HepG2 (cell line): ENCODE results near the gene FCER1A. TPM values are rescaled to one million over a fixed set of nuclear protein-coding genes. Genes with fewer than 3 reads are reported as not detected.

Experiments used
- ATAC-seq: fragments of 200-7000 bp; cut with Tn5 transposase; 3 replicates; pipeline ENCODE4 v1.9.1; 2020; ENCODE audit warnings: mild to moderate bottlenecking, moderate library complexity
- BruUV-seq: library from RNA; stranded (reverse); fragments of 400-500 nt; replicated peaks from 2 replicates; lab custom pipeline; 2021; lab: Mats Ljungman, UMichigan
- CTCF ChIA-PET: fragments of 300-600 bp; formaldehyde crosslinking; extraction: SDS; loops from one replicate; lab custom pipeline; 2021; ENCODE audit warnings: low total read pairs, inconsistent platforms, low intra/inter-chr PET ratio; lab: Yijun Ruan, JAX
- POLR2A ChIA-PET: fragments of 350-600 bp; sonication (Branson Sonifier 250); formaldehyde crosslinking; loops from one replicate; lab custom pipeline; 2020; ENCODE audit warnings: antibody characterized with exemption, inconsistent platforms; lab: Yijun Ruan, JAX
- DNase-seq: peaks from one replicate; pipeline ENCODE4 v3.0.0-alpha.2; 2015; ENCODE audit warnings: low spot score
- FAIRE-seq: peaks from 3 replicates; lab custom pipeline; 2011; peaks lifted over from hg19 to GRCh38; lab: Jason Lieb, UNC
- H2AFZ ChIP-seq: one replicate; pipeline ENCODE4 v1.6.1; 2011; ENCODE audit warnings: low read length, inconsistent platforms
- H3K27ac ChIP-seq: fragments of 300-600 bp; 3 replicates; pipeline ENCODE4 v1.8.0; 2011; ENCODE audit warnings: mixed run types, mild to moderate bottlenecking, mixed read lengths, low read length, inconsistent platforms; ENCODE audit not compliant: insufficient read depth; ENCODE audit errors: extremely low read length
- H3K27me3 ChIP-seq, 2 experiments: fragments of 200-600 bp in 1 of 2; 2 replicates in 1 of 2; 3 replicates in 1 of 2; pipeline versions ENCODE4 v1.6.0 to v1.8.0; 2011; ENCODE audit warnings: low read length in 2 of 2, mild to moderate bottlenecking in 2 of 2, moderate library complexity in 2 of 2, inconsistent platforms in 1 of 2; ENCODE audit not compliant: insufficient read depth in 2 of 2, control insufficient read depth in 1 of 2
- H3K36me3 ChIP-seq, 2 experiments: fragments of 200-600 bp in 1 of 2; replicated peaks in 1 of 2; 2 replicates in 1 of 2; 3 replicates in 1 of 2; pipeline versions ENCODE4 v1.5.1 to v1.8.0; 2011; ENCODE audit warnings: low read length in 2 of 2, inconsistent platforms in 1 of 2; ENCODE audit not compliant: insufficient read depth in 2 of 2, control insufficient read depth in 1 of 2
- H3K4me1 ChIP-seq: 2 replicates; pipeline ENCODE4 v1.5.1; 2012; ENCODE audit warnings: low read length, inconsistent platforms; ENCODE audit not compliant: insufficient read depth
- H3K4me2 ChIP-seq: 2 replicates; pipeline ENCODE4 v1.6.0; 2011; ENCODE audit warnings: low read depth, low read length, inconsistent platforms
- H3K4me3 ChIP-seq, 3 experiments: fragments of 200-600 bp in 1 of 3; sonication (generic), shearing (Covaris generic) in 1 of 3; replicated peaks in 1 of 3; 2 replicates each; pipeline ENCODE4 v1.5.1; 2011 to 2016; ENCODE audit warnings: low read length in 3 of 3, inconsistent platforms in 2 of 3, low read depth in 2 of 3, mild to moderate bottlenecking in 2 of 3, control low read depth in 1 of 3, mixed read lengths in 1 of 3; ENCODE audit not compliant: insufficient read depth in 1 of 3
- H3K79me2 ChIP-seq: one replicate; pipeline ENCODE4 v1.6.1; 2011; ENCODE audit warnings: low read length, inconsistent platforms; ENCODE audit not compliant: insufficient read depth
- H3K9ac ChIP-seq: 2 replicates; pipeline ENCODE4 v1.6.0; 2011; ENCODE audit warnings: mild to moderate bottlenecking, low read depth, low read length, inconsistent platforms; ENCODE audit not compliant: insufficient read depth
- H3K9me3 ChIP-seq: 2 replicates; pipeline ENCODE4 v1.5.1; 2012; ENCODE audit warnings: mild to moderate bottlenecking, low read length
- H4K20me1 ChIP-seq: 2 replicates; pipeline ENCODE4 v1.6.0; 2011; ENCODE audit warnings: inconsistent platforms, mild to moderate bottlenecking, low read length, moderate library complexity; ENCODE audit not compliant: insufficient read depth
- FOXJ3 ChIP-seq: sonication (generic); formaldehyde crosslinking; IDR thresholded peaks from 2 replicates; pipeline ENCODE4 v1.4.0; 2020; ENCODE audit warnings: missing genetic modification reagents, mild to moderate bottlenecking, borderline replicate concordance
- HDAC6 ChIP-seq: fragments of 200-600 bp; sonication (generic); IDR thresholded peaks from 2 replicates; pipeline ENCODE4 v1.7.0; 2017; ENCODE audit warnings: mild to moderate bottlenecking, antibody characterized with exemption, low read length, low read depth
- KIAA2018 ChIP-seq: sonication (generic); formaldehyde crosslinking; IDR thresholded peaks from 2 replicates; pipeline ENCODE4 v1.5.0; 2020; ENCODE audit warnings: mild to moderate bottlenecking, missing genetic modification reagents, borderline replicate concordance
- PCBP1 ChIP-seq: fragments of 200-400 bp; formaldehyde crosslinking; IDR thresholded peaks from 2 replicates; pipeline ENCODE4 v1.6.1; 2017; ENCODE audit warnings: mild to moderate bottlenecking, low read depth, low read length, borderline replicate concordance
- POLR2A ChIP-seq, 2 experiments: IDR thresholded peaks; 2 replicates each; pipeline ENCODE4 v1.6.1; 2011; ENCODE audit warnings: low read depth in 2 of 2, low read length in 2 of 2, mild to moderate bottlenecking in 1 of 2, moderate library complexity in 1 of 2; ENCODE audit not compliant: insufficient read depth in 1 of 2
- SETDB1 ChIP-seq: sonication (generic); formaldehyde crosslinking; IDR thresholded peaks from 2 replicates; pipeline ENCODE4 v1.5.1; 2020; ENCODE audit warnings: missing genetic modification reagents, mild to moderate bottlenecking, borderline replicate concordance
- ZFAT ChIP-seq: sonication (generic); formaldehyde crosslinking; conservative IDR thresholded peaks from 2 replicates; pipeline ENCODE4 v1.8.1; 2023; ENCODE audit warnings: missing genetic modification reagents, inconsistent platforms
- ZNF276 ChIP-seq: sonication (generic); formaldehyde crosslinking; IDR thresholded peaks from 2 replicates; pipeline ENCODE4 v1.4.0; 2020; ENCODE audit warnings: mild to moderate bottlenecking, low read depth, missing genetic modification reagents
- ZNF484 ChIP-seq: sonication (generic); formaldehyde crosslinking; IDR thresholded peaks from 2 replicates; pipeline ENCODE4 v1.5.1; 2020; ENCODE audit warnings: mild to moderate bottlenecking, low read depth, missing genetic modification reagents, borderline replicate concordance
- ZNF546 ChIP-seq: sonication (generic); formaldehyde crosslinking; conservative IDR thresholded peaks from 2 replicates; pipeline ENCODE4 v1.8.1; 2023; ENCODE audit warnings: mild to moderate bottlenecking, missing genetic modification reagents
- ZNF639 ChIP-seq: conservative IDR thresholded peaks from 2 replicates; pipeline ENCODE4 v1.6.1; 2018; ENCODE audit warnings: missing genetic modification reagents
- ZSCAN22 ChIP-seq: sonication (generic); formaldehyde crosslinking; IDR thresholded peaks from 2 replicates; pipeline ENCODE4 v1.4.0; 2020; ENCODE audit warnings: mild to moderate bottlenecking, missing genetic modification reagents
- WGBS: methylation state at CpG from one replicate; pipeline ENCODE4 v1.1.6; 2017; ENCODE audit warnings: low lambda C conversion rate; 5-methylcytosine and 5-hydroxymethylcytosine counted together
- in situ Hi-C: cut with HindIII; loops from 2 replicates; pipeline ENCODE4 v1.10.0; 2017; ENCODE audit warnings: low pct_unique_long_range_greater_than_20kb; ENCODE audit not compliant: extremely low pct_ligation_motif_present
- intact Hi-C: fragments of 100-400 bp; cut with micrococcal nuclease; formaldehyde crosslinking; loops from one replicate; pipeline ENCODE4 v1.10.0; 2022; ENCODE audit not compliant: unreplicated experiment
- polyA plus RNA-seq, 8 experiments: library from polyadenylated mRNA; depleted of rRNA in 3 of 8; stranded (reverse) in 7 of 8; unstranded in 1 of 8; fragments of >200 nt; fragmentation: Illumina TruSeq in 4 of 8; extraction: Trizol in 4 of 8; gene quantifications; 2 replicates each; pipeline versions ENCODE4 v1.2.1 to v1.2.3, GENCODE V29; 2011 to 2016; ENCODE audit warnings: low read depth in 4 of 8, missing spikeins in 1 of 8, mixed read lengths in 1 of 8; ENCODE audit not compliant: insufficient read depth in 1 of 8
- total RNA-seq, 5 experiments: library from RNA; depleted of rRNA; stranded (reverse); fragments of >200 nt; fragmentation: Illumina TruSeq; extraction: Trizol; gene quantifications; 2 replicates each; pipeline ENCODE4 v1.2.3, GENCODE V29; 2016; ENCODE audit warnings: low read depth in 1 of 5

Gene FCER1A
- total and polyA plus RNA-seq, 2 of the 13 experiments (the other 11 are each of a cell fraction or from before 2014, with no cell fraction given), result not detected

GRCh38 chr1:159334797-159335196 lies 32.7 kb downstream of the FCER1A start:
- Histone ChIP-seq H2AFZ (no peak overlapping the region), H3K4me1 (no peaks in the 10 kb centered on the region), H3K9me3 (peaks cover 42% of the 10 kb centered on the region), H4K20me1 (no peaks in the 10 kb centered on the region), H3K27ac (no peak overlapping the region), H3K79me2 (no peaks in the 10 kb centered on the region), H3K4me2 (no peak overlapping the region), H3K27me3 (no peaks in the 10 kb centered on the region), H3K9ac (no peak overlapping the region), H3K36me3 (no peaks in the 10 kb centered on the region), H3K4me3 (no peak overlapping the region)
- no TSS peak for BruUV-seq
- intact Hi-C loops (no loop called here), in situ Hi-C loops (no loop called here)
- FAIRE-seq (no peak), ATAC-seq (no peak), DNase-seq (no peak)
- POLR2A ChIA-PET, result no interaction called here
- CTCF ChIA-PET, result no interaction called here
- WGBS, result 0% methylated on average over 2 of the region's 2 CpGs
- no peak for TF ChIP-seq ZFAT
- TF ChIP-seq ZNF276 (CRISPR knock-in tag), result no peak
- TF ChIP-seq SETDB1 (CRISPR knock-in tag), result no peak
- no peak for TF ChIP-seq PCBP1
- no peak for TF ChIP-seq POLR2A (IDR thresholded peaks at IDR 0.05; ENCODE audit: insufficient read depth in 1 of 2, low read depth in 2 of 2, low read length in 2 of 2)
- TF ChIP-seq FOXJ3 (CRISPR knock-in tag), result no peak
- TF ChIP-seq ZNF546 (CRISPR knock-in tag), result no peak
- no peak for TF ChIP-seq ZNF639 (CRISPR knock-in tag)
- TF ChIP-seq ZSCAN22 (CRISPR knock-in tag), result no peak
- no peak for TF ChIP-seq KIAA2018
- no peak for TF ChIP-seq ZNF484 (CRISPR knock-in tag)
- TF ChIP-seq HDAC6, result no peak
